Adrenal gland (tissue), 12 donors: Measurements from ENCODE around the gene SLC5A4. TPM values are rescaled to one million over a fixed set of nuclear protein-coding genes. Genes with fewer than 3 reads are reported as not detected.
A peak's percentile ranks its signal among the peaks of the same experiment; 100 is the strongest.
"Not testable (repeated sequence)": the region's sequence is repeated elsewhere in the genome, so short reads cannot be mapped to it uniquely, and the experiment has no call there.

Source experiments
- DNase-seq, 7 donors: peaks; one replicate each; pipeline ENCODE4 v3.0.0-alpha.2; 2019 to 2020
- H3K27ac ChIP-seq, 5 donors: fragments of 200-600 bp; sonication (generic) in 4 of 5; 1 replicate in 3 of 5; 2 replicates in 2 of 5; pipeline versions ENCODE4 v1.5.1 to v1.8.0; 2016 to 2020; ENCODE audit warnings: mild to moderate bottlenecking in 1 of 5
- H3K27me3 ChIP-seq: fragments of 200-600 bp; 2 replicates; pipeline ENCODE4 v1.8.0; 2021
- H3K36me3 ChIP-seq, 2 donors: fragments of 200-600 bp; replicated peaks in 1 of 2; 1 replicate in 1 of 2; 2 replicates in 1 of 2; pipeline versions ENCODE4 v1.5.1 to v1.8.0; 2018 to 2022
- H3K4me1 ChIP-seq, 2 donors: fragments of 200-600 bp; replicated peaks in 1 of 2; 1 replicate in 1 of 2; 2 replicates in 1 of 2; pipeline versions ENCODE4 v1.5.1 to v1.8.0; 2018 to 2021
- H3K4me3 ChIP-seq, 4 donors: fragments of 200-600 bp; sonication (generic) in 3 of 4; one replicate each; pipeline ENCODE4 v1.5.1; 2016 to 2018
- H3K9me3 ChIP-seq, 3 donors: fragments of 200-600 bp; sonication (generic) in 1 of 3; replicated peaks in 1 of 3; 1 replicate in 2 of 3; 2 replicates in 1 of 3; pipeline versions ENCODE4 v1.5.1 to v1.8.0; 2016 to 2021
- CTCF ChIP-seq, 6 experiments: fragments of 450-650 bp in 4 of 6; fragments of 200-600 bp in 2 of 6; sonication (generic) in 1 of 6; IDR thresholded peaks; 1 replicate in 5 of 6; 2 replicates in 1 of 6; pipeline versions ENCODE4 v1.5.1 to v1.8.0; 2016 to 2021; ENCODE audit warnings: antibody characterized with exemption in 6 of 6, mild to moderate bottlenecking in 2 of 6, moderate library complexity in 1 of 6
- POLR2A ChIP-seq, 2 donors: fragments of 450-650 bp; IDR thresholded peaks; one replicate each; pipeline ENCODE4 v1.6.1; 2017; ENCODE audit warnings: antibody characterized with exemption in 2 of 2, mild to moderate bottlenecking in 2 of 2, moderate library complexity in 1 of 2
- WGBS, 4 donors: extraction: QIAGEN DNeasy Blood & Tissue Kit in 2 of 4; methylation state at CpG; one replicate each; pipeline versions ENCODE4 v1.1.5 to v1.1.7; 2013 to 2017; 5-methylcytosine and 5-hydroxymethylcytosine counted together
- intact Hi-C, 2 donors: fragments of 100-400 bp; cut with DNase I; formaldehyde crosslinking; loops; one replicate each; pipeline versions ENCODE4 v1.14.1 to v1.15.0; 2022 to 2023
- polyA plus RNA-seq, 3 donors: library from polyadenylated mRNA; stranded (reverse); fragments of 200-250 nt in 2 of 3; fragments of 350-450 nt in 1 of 3; fragmentation: Illumina TruSeq in 1 of 3; extraction: RNeasy Lipid Tissue Mini Kit (QIAGEN cat#74804) in 1 of 3; gene quantifications; one replicate each; pipeline ENCODE4 v1.2.3, GENCODE V29; 2013 to 2014
- total RNA-seq, 9 donors: library from RNA; depleted of rRNA in 4 of 9; stranded (reverse); fragments of >200 nt in 4 of 9; fragments of 120-200 nt in 1 of 9; fragmentation: NEBNext Ultra II Directional in 1 of 9; extraction: Animal tissue kit (Norgen Biotek cat#: 25700) in 1 of 9; gene quantifications; one replicate each; pipeline versions ENCODE4 v1.1.0 to v1.2.4, GENCODE V29; 2013 to 2023
- donor health status: healthy with polysubstance abuse.
- donor health status: Bipolar disorder and iron deficiency.
- donor health status: DM: yes; HTN: yes; CAD: no.
- donor health status: DM: no; HTN: no; CAD: no.
- donor health status: DM: no; HTN: no; CAD: no.
- donor health status: DM: yes; HTN: yes; CAD: no.

Gene SLC5A4
- total and polyA plus RNA-seq, 12 donors, result 0.07 to 0.70 (median 0.33) TPM; not detected in 1

- Histone ChIP-seq H3K27ac (no peak overlapping the region), H3K9me3 (no peaks in the 10 kb centered on the region), H3K27me3 (peaks cover 16% of the 10 kb centered on the region), H3K36me3 (no peaks in the 10 kb centered on the region), H3K4me1 (no peaks in the 10 kb centered on the region), H3K4me3 (no peak overlapping the region)
- DNase-seq, result no peak
- 70 to 89% (median 79%) methylated on average over 1 to 7 of the region's 7 CpGs for WGBS, 4 donors
- TF ChIP-seq CTCF (IDR thresholded peaks at IDR 0.05), result no peak
- no peak for TF ChIP-seq POLR2A (IDR thresholded peaks at IDR 0.05)
- intact Hi-C loops, result no loop called here
These were observed 55.2 kb downstream of the SLC5A4 start for GRCh38 chr22:32199961-32200360.

- H3K4me1 ChIP-seq, result no peaks in the 10 kb centered on the region
- peaks cover 16% of the 10 kb centered on the region for H3K27me3 ChIP-seq
- no peak overlapping the region for H3K4me3 ChIP-seq
- TF ChIP-seq POLR2A (IDR thresholded peaks at IDR 0.05) (no peak), CTCF (IDR thresholded peaks at IDR 0.05) (no peak)
- no peak overlapping the region for H3K27ac ChIP-seq
- DNase-seq, result no peak
- H3K36me3 ChIP-seq, result no peaks in the 10 kb centered on the region
- intact Hi-C loops, result no loop called here
- no peaks in the 10 kb centered on the region for H3K9me3 ChIP-seq
- 80 to 95% (median 89%) methylated on average over 5 to 6 of the region's 6 CpGs for WGBS, 4 donors
These were observed 55.8 kb downstream of the SLC5A4 start for GRCh38 chr22:32199341-32199740.

- intact Hi-C loops, H3K4me3 ChIP-seq, H3K4me1 ChIP-seq, H3K27me3 ChIP-seq, H3K9me3 ChIP-seq, DNase-seq, H3K27ac ChIP-seq, H3K36me3 ChIP-seq: not testable (repeated sequence)
- WGBS, 4 donors, result 67 to 88% (median 74%) methylated on average over 5 of the region's 5 CpGs
These were observed 57.5 kb downstream of the SLC5A4 start for GRCh38 chr22:32197553-32198226.

GRCh38 chr22:32195900-32196299 lies 59.2 kb downstream of the SLC5A4 start:
- intact Hi-C loops, H3K4me3 ChIP-seq, H3K27me3 ChIP-seq, DNase-seq, H3K27ac ChIP-seq, H3K9me3 ChIP-seq, H3K4me1 ChIP-seq, H3K36me3 ChIP-seq: not testable (repeated sequence)
- WGBS, 4 donors, result 36 to 55% (median 39%) methylated on average over 3 of the region's 3 CpGs

- WGBS, 4 donors, result 68 to 84% (median 75%) methylated on average over 7 to 9 of the region's 9 CpGs
- H3K27ac ChIP-seq, H3K9me3 ChIP-seq, intact Hi-C loops, H3K4me3 ChIP-seq, H3K4me1 ChIP-seq, H3K27me3 ChIP-seq, H3K36me3 ChIP-seq: not testable (repeated sequence)
- DNase-seq, result peak in 1 of 7 donors; percentile 20
These were observed 61.8 kb downstream of the SLC5A4 start for GRCh38 chr22:32193346-32193745.

- 77 to 82% (median 78%) methylated on average over 9 to 15 of the region's 15 CpGs for WGBS, 4 donors
- H3K27me3 ChIP-seq, H3K4me3 ChIP-seq, H3K4me1 ChIP-seq, intact Hi-C loops, H3K36me3 ChIP-seq, H3K9me3 ChIP-seq, H3K27ac ChIP-seq: not testable (repeated sequence)
- peak in 1 of 7 donors; percentile 20 for DNase-seq
These were observed 64.1 kb downstream of the SLC5A4 start for GRCh38 chr22:32191021-32191420.
